ENCODE data around the gene ZBTB6.
"Not testable (repeated sequence)": the region's sequence is repeated elsewhere in the genome, so short reads cannot be mapped to it uniquely, and the experiment has no call there.

ZBTB6 gene

GRCh38 chr9:122922713-122923112, 9.6 kb upstream of the ZBTB6 start:
- no peak for DNase-seq

DNA sequence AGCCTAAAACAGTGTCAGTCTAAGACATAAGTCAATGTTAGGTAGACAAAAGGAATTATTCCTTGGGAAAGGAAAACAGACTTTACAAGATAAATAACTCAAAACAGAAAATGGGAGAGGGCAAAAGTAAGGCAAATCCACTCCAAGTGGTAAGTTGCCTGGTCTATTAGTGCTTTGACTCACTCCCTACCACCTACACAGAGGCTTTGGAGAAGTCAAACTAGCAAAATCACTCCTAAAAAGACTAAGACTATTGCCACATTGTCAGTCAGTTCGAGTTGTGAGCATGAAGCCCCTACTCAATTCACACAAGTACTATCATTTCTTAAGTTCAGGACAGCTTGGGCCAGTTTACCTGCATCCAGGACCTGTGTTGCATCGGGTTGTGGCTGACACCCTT, 5.2 kb upstream of the ZBTB6 start:
- DNase-seq: no peak

GRCh38 chr9:122912671-122912963, 506 bp downstream of the ZBTB6 start:
- no peak for DNase-seq

GRCh38 chr9:122906122-122906521, 7.0 kb downstream of the ZBTB6 start:
- not testable (repeated sequence) for DNase-seq

- DNase-seq: peak; percentile 90
Measured at GRCh38 chr9:122904823-122905710, 8.1 kb downstream of the ZBTB6 start, which contains the start of gene RC3H2. Gene RC3H2, minus strand, starts transcription at chr9:122905359. Its CDS starts 7,850 bp downstream, at chr9:122897509.

GRCh38 chr9:122904466-122904822, 8.7 kb downstream of the ZBTB6 start:
- DNase-seq: no peak

GRCh38 chr9:122900791-122901190, 12.3 kb downstream of the ZBTB6 start:
- no peak for DNase-seq

DNA sequence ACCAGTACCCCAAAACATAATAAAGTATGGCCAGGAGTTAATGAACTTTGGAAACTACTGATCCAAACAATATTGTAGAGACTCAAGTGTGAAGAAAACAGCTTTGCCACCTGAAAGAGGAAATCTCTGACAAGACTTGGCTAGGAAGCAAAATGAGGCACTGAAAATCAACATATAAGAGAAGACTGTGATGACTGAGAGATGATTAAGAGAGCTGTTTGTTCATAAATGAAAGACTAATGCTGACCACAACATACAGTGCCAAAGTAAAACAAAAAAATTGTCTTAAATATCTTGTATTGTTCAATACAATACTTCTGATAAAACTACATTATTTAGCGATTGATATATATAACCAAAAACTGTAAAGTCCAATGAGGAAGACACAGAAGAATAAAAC, 15.2 kb downstream of the ZBTB6 start:
- DNase-seq: no peak

- no peak for DNase-seq
Measured at GRCh38 chr9:122888480-122888879, 24.6 kb downstream of the ZBTB6 start.

GRCh38 chr9:122883125-122883524, 30.0 kb downstream of the ZBTB6 start:
- no peak for DNase-seq

DNA sequence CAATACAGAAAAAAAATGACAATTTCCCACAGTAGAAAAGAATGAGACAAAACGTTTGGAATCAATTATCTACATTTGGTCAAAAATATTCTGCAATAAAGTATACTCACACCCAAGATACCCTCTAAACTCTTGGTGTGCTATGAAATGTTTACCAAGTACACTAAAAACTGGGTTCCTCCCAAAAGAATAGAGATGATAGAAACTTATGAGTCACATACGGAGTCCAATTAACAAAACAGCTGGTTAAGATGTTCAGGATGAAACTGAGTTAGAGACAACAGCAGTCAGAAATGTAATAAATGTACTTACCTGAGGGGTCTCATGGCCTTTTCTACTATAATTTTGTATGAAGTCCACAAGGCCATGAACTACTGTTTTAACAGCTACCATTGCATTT, 33.7 kb downstream of the ZBTB6 start:
- no peak for DNase-seq

GRCh38 chr9:122875523-122875922, 37.6 kb downstream of the ZBTB6 start:
- no peak for DNase-seq

- DNase-seq: not testable (repeated sequence)
Measured at GRCh38 chr9:122867276-122867675, 45.8 kb downstream of the ZBTB6 start.

DNA sequence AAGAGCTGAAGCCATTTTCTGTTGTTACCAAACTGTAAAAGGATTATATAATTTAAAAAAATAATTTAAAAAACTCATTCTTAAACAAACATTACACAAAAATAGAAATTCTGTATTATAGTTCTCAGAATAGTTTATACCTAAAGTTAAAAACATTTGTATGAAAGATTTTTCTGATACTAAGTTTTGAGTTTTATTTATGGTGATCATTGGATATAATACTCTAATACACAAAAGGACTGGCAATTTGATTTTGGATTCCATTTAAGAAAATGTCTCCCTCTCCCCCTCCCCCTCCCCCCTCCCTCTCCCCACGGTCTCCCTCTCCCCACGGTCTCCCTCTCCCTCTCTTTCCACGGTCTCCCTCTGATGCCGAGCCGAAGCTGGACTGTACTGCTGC, 47.0 kb downstream of the ZBTB6 start:
- no peak for DNase-seq

GRCh38 chr9:122865300-122865699, 47.8 kb downstream of the ZBTB6 start:
- no peak for DNase-seq

DNA sequence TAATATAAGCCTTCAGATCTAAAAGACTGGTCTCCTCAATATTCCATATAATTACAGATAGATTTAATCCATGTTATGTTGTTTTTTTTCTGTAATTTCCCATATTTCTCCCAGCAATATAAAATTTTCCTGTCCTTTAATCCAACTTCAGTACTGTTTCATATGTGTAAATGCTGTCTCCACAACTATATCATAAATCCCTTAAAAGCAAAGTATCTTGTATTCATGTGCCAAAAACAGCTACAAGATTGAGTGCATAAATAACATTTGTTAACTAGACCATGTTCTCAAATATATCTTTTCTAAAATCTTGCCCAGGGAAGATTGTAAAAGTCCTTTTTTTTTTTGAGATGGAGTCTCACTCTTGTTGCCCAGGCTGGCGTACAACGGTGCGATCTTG, 49.7 kb downstream of the ZBTB6 start:
- DNase-seq: no peak

- no peak for DNase-seq
Measured at GRCh38 chr9:122860319-122861142, 52.6 kb downstream of the ZBTB6 start.

Data from activated CD4-positive, CD25-positive, alpha-beta regulatory T cell treated with anti-CD3 and anti-CD28 coated beads, Interleukin-2, amount 50 U/mL, for 72 hours (primary cell).